ENCODE measurements around the gene FOLR3. TPM values are rescaled to one million over a fixed set of nuclear protein-coding genes. Genes with fewer than 3 reads are reported as not detected.

Gene FOLR3
- total RNA-seq, 1 experiment from 2014 or later = not detected

GRCh38 chr11:72112978-72113808, 22.3 kb upstream of the FOLR3 start:
- peak overlapping the region; percentile 95 for H3K4me3 Mint-ChIP-seq (ENCODE audit: low read depth, unreplicated experiment)
- TSS peak; percentile 99 for BruUV-seq (replicated peaks)
- DNase-seq = no peak
- CTCF ChIA-PET = interaction anchor here (1.0 to 1.4 kb wide), 4 partner anchors 70 to 321 kb away, joined by 3 to 6 read pairs (median 4); partner anchors contain the start of gene CLPB
- peak overlapping the region; percentile 100 for H3K27ac Mint-ChIP-seq (ENCODE audit: unreplicated experiment)
- H3K36me3 Mint-ChIP-seq (ENCODE audit: insufficient read depth, unreplicated experiment) = peaks cover 24% of the 10 kb centered on the region
- TF ChIP-seq, protein P1, sequence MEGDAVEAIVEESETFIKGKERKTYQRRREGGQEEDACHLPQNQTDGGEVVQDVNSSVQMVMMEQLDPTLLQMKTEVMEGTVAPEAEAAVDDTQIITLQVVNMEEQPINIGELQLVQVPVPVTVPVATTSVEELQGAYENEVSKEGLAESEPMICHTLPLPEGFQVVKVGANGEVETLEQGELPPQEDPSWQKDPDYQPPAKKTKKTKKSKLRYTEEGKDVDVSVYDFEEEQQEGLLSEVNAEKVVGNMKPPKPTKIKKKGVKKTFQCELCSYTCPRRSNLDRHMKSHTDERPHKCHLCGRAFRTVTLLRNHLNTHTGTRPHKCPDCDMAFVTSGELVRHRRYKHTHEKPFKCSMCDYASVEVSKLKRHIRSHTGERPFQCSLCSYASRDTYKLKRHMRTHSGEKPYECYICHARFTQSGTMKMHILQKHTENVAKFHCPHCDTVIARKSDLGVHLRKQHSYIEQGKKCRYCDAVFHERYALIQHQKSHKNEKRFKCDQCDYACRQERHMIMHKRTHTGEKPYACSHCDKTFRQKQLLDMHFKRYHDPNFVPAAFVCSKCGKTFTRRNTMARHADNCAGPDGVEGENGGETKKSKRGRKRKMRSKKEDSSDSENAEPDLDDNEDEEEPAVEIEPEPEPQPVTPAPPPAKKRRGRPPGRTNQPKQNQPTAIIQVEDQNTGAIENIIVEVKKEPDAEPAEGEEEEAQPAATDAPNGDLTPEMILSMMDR (IDR thresholded peaks at IDR 0.05; ENCODE audit: unreplicated experiment) = no peak
- H3K27me3 Mint-ChIP-seq (ENCODE audit: unreplicated experiment) = peaks cover 13% of the 10 kb centered on the region
- H3K4me1 Mint-ChIP-seq (ENCODE audit: low read depth, unreplicated experiment) = peaks cover 9% of the 10 kb centered on the region
- intact Hi-C loops (cut with micrococcal nuclease; ENCODE audit: unreplicated experiment) = no loop called here
- no peaks in the 10 kb centered on the region for H3K9me3 Mint-ChIP-seq (ENCODE audit: low read depth, unreplicated experiment)

GRCh38 chr11:72114570-72114969, 21.0 kb upstream of the FOLR3 start:
- H3K9me3 Mint-ChIP-seq (ENCODE audit: low read depth, unreplicated experiment) = no peaks in the 10 kb centered on the region
- no TSS peak for BruUV-seq (replicated peaks)
- no peak for DNase-seq
- CTCF ChIA-PET = no interaction called here
- TF ChIP-seq, protein P1 (IDR thresholded peaks at IDR 0.05; ENCODE audit: unreplicated experiment) = no peak
- peaks cover 13% of the 10 kb centered on the region for H3K27me3 Mint-ChIP-seq (ENCODE audit: unreplicated experiment)
- peak overlapping the region; percentile 100 for H3K27ac Mint-ChIP-seq (ENCODE audit: unreplicated experiment)
- peaks cover 9% of the 10 kb centered on the region for H3K4me1 Mint-ChIP-seq (ENCODE audit: low read depth, unreplicated experiment)
- no peak overlapping the region for H3K4me3 Mint-ChIP-seq (ENCODE audit: low read depth, unreplicated experiment)
- intact Hi-C loops (cut with micrococcal nuclease; ENCODE audit: unreplicated experiment) = no loop called here
- H3K36me3 Mint-ChIP-seq (ENCODE audit: insufficient read depth, unreplicated experiment) = peaks cover 24% of the 10 kb centered on the region

- Mint-ChIP-seq H3K27ac (ENCODE audit: unreplicated experiment) (no peak overlapping the region), H3K27me3 (ENCODE audit: unreplicated experiment) (peaks cover 13% of the 10 kb centered on the region), H3K4me3 (ENCODE audit: low read depth, unreplicated experiment) (no peak overlapping the region), H3K9me3 (ENCODE audit: low read depth, unreplicated experiment) (no peaks in the 10 kb centered on the region), H3K36me3 (ENCODE audit: insufficient read depth, unreplicated experiment) (peaks cover 23% of the 10 kb centered on the region), H3K4me1 (ENCODE audit: low read depth, unreplicated experiment) (peaks cover 7% of the 10 kb centered on the region)
- CTCF ChIA-PET = no interaction called here
- no peak for DNase-seq
- intact Hi-C loops (cut with micrococcal nuclease; ENCODE audit: unreplicated experiment) = no loop called here
- TF ChIP-seq, protein P1 (IDR thresholded peaks at IDR 0.05; ENCODE audit: unreplicated experiment) = no peak
- BruUV-seq (replicated peaks) = no TSS peak
These were observed 19.3 kb upstream of the FOLR3 start for GRCh38 chr11:72116019-72116755.

DNA sequence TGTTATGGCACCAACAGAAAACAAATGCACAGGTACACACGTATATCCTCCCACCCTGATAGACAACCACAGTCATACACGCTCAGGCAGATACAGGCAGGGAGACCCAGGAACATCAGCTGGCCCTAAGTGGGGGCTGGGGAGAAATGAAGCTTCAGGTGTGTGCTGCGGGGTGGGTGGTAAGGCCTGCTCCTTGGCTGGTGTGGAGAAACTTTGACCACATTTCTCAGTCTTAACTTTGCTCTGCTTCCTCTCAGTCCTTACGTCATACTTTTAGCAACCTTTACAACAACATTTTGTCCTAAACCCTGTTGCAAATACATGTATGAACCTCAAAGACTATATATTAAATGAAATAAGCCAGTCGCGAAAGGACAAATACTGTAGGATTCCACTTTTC, 16.3 kb upstream of the FOLR3 start:
- H3K27ac Mint-ChIP-seq (ENCODE audit: unreplicated experiment) = no peak overlapping the region
- DNase-seq = no peak
- no peaks in the 10 kb centered on the region for H3K36me3 Mint-ChIP-seq (ENCODE audit: insufficient read depth, unreplicated experiment)
- no TSS peak for BruUV-seq (replicated peaks)
- TF ChIP-seq, protein P1 (IDR thresholded peaks at IDR 0.05; ENCODE audit: unreplicated experiment) = no peak
- intact Hi-C loops (cut with micrococcal nuclease; ENCODE audit: unreplicated experiment) = no loop called here
- peaks cover 13% of the 10 kb centered on the region for H3K27me3 Mint-ChIP-seq (ENCODE audit: unreplicated experiment)
- H3K4me1 Mint-ChIP-seq (ENCODE audit: low read depth, unreplicated experiment) = no peaks in the 10 kb centered on the region
- no peak overlapping the region for H3K4me3 Mint-ChIP-seq (ENCODE audit: low read depth, unreplicated experiment)
- CTCF ChIA-PET = no interaction called here
- H3K9me3 Mint-ChIP-seq (ENCODE audit: low read depth, unreplicated experiment) = no peaks in the 10 kb centered on the region

All from Calu3 (cell line).